Stimulated activated CD8-positive, alpha-beta memory T cell treated with anti-CD3 and anti-CD28 coated beads, Interleukin-12 subunit alpha, Interleukin-12 subunit beta, amount 100 ng/mL, for 1 hour (primary cell): Measurements from ENCODE around the gene ZSCAN32.

Experiments used
- DNase-seq: peaks from one replicate; pipeline ENCODE4 v3.0.0-alpha.2; 2020; ENCODE audit warnings: low read depth

The ZSCAN32 gene

DNA sequence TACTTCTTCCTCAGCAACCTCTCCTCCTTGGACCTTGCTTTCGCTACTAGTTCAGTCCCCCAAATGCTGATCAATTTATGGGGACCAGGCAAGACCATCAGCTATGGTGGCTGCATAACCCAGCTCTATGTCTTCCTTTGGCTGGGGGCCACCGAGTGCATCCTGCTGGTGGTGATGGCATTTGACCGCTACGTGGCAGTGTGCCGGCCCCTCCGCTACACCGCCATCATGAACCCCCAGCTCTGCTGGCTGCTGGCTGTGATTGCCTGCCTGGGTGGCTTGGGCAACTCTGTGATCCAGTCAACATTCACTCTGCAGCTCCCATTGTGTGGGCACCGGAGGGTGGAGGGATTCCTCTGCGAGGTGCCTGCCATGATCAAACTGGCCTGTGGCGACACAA, 44.7 kb downstream of the ZSCAN32 start:
- DNase-seq: no peak

GRCh38 chr16:3355589-3355988, 45.2 kb downstream of the ZSCAN32 start, which contains the start of gene OR2C1:
OR2C1 (plus strand) TSS chr16:3355889; CDS start chr16:3355941, 52 bp downstream.
- DNase-seq: no peak

DNA sequence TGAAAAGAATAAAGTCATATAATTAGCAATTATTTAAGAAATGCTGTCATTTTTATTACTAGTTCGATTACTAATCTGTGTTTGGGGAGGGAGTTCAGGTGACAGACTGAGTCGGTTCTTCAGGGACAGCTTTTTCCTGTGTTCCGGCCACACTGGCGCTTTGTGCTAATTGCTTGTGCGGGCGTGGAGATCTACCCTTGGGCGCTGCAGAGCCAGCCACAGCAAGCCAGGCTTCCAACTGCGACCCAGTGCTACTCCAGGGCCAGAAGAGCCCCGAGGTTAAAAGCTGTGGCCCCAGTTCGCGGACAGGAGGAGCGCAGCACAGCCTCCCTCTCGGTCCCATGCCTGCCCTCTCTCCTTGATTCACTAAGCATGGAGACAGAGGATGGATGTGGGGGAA, 51.6 kb downstream of the ZSCAN32 start:
- no peak for DNase-seq

DNA sequence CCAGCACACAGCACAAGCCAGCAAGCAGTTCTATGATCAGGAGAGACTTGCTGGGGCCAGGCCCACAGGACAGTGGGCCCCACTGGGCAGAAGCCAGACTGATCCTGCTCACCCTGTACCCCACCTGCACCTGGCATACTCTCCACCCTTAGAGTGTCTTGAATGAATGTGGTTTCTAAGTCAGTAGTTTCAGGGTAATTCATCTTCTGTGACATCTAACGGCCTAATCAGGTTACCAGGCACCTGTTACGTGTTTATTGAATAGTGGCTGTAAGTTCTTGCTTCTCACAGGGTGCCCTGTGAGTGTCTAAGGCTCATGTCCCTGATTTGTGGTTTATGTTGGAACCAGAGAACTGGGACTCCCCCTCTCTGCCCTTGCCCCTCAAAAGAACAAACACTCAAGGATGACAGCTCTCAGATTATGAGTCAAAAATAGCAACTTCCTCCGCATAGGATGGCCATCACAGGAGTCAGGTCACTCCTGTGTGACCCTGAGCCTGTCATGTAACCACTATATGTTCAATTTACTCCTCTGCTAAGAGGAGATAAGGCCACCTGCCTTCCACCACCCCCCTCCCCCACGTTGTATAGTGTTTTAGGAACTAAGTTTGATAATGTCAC, 52.1 kb downstream of the ZSCAN32 start:
- DNase-seq: no peak

GRCh38 chr16:3347586-3347985, 53.2 kb downstream of the ZSCAN32 start:
- no peak for DNase-seq

DNA sequence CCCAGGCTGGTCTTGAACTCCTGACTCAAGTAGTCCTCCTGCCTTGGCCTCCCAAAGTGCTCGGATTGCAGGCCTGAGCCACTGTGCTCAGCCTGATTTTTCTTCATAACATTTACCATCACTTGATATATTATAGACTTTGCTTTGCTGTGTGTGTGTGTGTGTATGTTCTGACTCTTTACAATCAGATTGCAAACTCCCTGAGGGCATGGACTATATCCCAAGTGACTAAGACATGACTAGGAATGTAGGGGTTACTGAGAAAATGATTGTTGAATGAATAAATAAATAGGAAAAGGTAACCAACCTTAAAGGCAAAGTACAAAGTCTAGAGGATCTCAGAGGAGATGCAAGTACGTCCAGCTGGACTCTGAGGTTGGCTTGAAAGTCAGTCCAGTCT, 54.8 kb downstream of the ZSCAN32 start:
- DNase-seq: no peak
